ENCODE data around the gene TAF6.
"Not testable (repeated sequence)": the region's sequence is repeated elsewhere in the genome, so short reads cannot be mapped to it uniquely, and the experiment has no call there.

The TAF6 gene

DNA sequence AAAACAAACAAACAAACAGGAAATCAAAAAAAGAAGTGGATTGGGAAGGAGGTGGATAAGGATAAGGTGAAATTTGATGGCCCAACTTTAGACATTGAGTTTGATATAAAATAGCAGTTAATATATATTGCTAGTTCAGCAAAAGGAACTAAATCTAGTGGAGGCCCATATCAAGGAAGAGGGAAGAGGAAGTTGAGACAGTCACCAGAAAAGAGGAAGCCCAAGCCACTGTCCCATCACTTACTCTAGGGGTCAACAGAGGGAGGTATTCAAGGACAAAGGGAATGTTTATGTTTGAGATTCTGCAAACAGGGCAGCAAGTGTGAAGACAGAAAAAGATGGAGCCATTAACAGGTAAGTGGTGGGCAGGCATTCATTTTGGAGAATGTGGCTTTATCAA, 33.2 kb upstream of the TAF6 start:
- no peak for DNase-seq (ENCODE audit: low read depth)

GRCh38 chr7:100148559-100149328, 29.6 kb upstream of the TAF6 start, which contains the start of gene LAMTOR4:
Gene LAMTOR4 (plus strand): TSS chr7:100148918. CDS start chr7:100148973, 55 bp downstream.
- DNase-seq (ENCODE audit: low read depth), result peak; percentile 99

GRCh38 chr7:100148225-100148558, 29.0 kb upstream of the TAF6 start:
- no peak for DNase-seq (ENCODE audit: low read depth)

DNA sequence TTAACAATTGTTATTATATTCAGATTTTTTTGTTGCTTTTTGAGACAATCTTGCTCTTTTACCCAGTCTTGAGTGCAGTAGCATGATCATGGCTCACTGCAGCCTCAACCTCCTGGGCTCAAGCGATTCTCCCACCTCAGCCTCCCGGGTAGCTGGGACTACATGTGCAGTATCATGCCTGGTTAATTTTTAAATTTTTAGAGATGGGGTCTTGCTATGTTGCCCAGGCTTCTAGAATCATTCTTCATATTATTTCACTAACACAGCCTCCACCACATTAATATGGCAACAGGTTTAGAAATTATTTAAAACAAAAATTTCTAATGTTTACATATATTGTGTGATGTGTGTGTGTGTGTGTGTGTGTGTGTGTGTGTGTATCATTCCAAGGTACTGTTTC, 28.1 kb upstream of the TAF6 start:
- no peak for DNase-seq (ENCODE audit: low read depth)

DNA sequence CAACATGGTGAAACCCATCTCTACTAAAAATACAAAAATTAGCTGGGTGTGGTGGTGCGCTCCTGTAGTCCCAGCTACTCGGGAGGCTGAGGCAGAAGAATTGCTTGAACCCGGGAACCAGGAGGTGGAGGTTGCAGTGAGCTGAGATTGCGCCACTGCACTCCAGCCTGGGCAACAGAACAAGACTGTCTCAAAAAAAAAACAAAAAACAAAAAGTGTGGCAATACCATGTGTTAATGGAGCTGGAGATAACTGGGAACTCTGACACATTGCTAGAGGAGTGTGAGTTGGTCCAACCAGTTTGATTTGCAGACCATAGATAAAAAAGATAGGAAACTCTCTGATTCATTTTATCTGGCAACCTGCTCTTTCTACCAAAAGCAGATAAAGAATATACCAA, 27.2 kb upstream of the TAF6 start:
- DNase-seq (ENCODE audit: low read depth), result not testable (repeated sequence)

GRCh38 chr7:100142461-100142860, 23.3 kb upstream of the TAF6 start:
- DNase-seq (ENCODE audit: low read depth), result no peak

GRCh38 chr7:100141555-100141949, 22.4 kb upstream of the TAF6 start:
- DNase-seq (ENCODE audit: low read depth), result no peak

DNA sequence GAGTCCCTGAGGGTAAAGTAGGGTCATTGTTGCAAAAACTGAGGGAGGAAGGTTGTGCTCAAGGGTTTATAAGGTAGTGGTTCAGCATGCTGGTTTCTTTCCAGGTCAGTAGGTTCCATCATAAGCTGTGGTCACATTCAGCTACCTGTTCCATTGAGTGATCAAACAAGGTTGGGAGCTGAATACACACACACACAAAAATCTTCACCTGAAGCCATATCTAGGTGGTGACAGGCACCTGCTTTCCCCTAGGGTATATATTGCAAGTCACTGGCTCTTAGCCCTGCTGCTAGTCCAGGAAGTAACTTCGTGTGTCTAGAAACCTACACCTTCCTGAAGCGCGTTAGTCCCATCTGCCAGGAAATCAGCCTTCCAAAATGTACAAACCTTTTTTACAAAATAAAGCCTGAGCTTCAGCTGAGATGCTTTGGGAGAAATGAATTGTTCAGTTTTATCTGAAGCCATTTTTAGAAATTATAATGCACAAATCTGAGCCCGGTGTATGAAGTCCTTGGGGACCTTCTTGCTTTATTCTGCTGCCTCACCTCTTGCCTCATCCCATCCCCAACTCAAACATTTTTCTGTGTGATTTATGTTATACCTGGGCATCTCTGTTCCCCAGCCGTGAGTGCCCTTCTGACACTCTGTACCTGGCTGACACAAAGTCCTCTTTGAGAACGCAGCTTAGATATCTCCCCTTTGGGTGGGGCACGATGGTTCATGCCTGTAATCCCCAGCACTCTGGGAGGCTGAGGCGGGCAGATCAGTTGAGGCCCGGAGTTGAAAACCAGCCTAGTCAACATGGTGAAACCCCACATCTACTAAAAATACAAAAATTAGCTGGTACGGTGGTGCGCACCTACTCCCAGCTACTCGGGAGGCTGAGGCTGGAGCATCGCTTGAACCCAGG, 18.9 kb upstream of the TAF6 start:
- no peak for DNase-seq (ENCODE audit: low read depth)

DNA sequence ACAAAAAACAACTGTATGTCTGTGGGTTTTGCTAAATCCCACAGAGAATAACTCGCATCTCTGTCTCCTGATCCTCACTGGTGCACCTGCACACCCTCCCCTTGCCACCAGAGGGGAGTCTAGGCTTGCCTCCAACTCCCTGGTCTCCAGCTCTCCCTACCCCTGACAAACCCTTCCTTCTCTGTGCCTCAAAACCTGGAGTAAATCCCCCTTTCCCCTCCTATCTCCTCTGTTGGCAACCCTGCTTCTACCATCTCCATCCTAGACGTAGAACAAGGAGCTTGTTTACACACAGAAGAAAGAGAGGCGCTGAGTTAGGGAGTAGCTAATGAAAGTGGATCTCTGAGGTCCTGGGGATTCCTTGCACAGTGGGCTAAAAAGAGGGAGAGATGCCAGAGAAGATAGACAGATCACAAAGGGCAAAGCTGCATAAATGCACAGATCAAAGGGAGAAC, 13.6 kb upstream of the TAF6 start:
- DNase-seq (ENCODE audit: low read depth), result peak; percentile 22

DNA sequence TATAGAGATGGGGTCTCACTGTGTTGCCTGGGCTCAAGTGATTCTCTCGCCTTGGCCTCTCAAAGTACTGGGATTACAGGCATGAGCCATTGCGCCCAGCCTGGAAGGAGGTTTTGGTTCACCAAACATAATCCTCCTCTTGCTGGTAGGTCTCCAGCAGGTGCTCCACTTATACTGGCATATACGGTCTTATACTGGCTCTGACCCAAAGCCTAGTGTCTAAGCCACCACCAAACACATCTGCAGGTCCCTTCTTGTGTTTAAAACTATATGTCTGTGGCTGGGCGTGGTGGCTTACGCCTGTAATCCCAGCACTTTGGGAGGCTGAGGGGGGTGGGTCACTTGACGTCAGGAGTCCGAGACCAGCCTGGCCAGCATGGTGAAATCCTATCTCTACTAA, 13.0 kb upstream of the TAF6 start:
- no peak for DNase-seq (ENCODE audit: low read depth)

DNA sequence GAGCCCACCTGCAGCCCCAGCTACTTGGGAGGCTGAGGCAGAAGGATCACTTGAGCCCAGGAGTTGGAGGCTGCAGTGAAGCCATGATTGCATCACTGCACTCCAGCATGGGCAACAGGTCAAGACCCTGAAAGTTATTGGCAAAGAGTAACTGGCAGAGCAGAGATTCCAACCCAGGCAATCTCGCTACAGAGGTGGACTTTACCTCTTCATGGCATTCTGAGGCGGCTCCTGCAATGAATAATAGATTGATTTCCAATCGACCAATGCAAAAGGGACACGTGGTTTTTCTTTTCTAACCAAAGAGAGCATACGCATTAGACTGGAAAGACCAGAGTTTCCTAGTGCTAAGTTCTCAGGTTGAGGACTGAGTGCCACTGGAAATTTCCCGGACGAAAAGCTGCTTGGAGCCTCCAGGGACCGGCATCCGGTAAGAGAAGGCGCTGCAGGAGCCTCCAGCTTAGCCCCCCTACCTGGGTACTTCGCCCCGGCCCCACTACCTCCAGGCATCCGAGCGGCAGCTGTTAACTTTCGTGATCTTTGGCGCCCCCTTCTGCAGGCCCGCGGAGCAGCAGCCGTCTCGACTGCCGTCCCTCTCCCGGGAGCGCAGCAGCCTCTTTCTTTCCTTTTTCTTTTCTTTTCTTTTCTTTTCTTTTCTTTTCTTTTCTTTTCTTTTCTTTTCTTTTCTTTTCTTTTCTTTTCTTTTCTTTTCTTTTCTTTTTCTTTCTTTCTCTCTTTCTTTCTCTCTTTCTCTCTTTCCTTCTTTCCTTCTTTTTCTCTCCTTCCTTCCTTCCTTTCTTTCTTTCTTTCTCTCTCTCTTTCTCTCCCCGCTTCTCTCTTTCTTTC, 11.7 kb upstream of the TAF6 start:
- DNase-seq (ENCODE audit: low read depth), result peak; percentile 61

GRCh38 chr7:100130220-100130607, 11.1 kb upstream of the TAF6 start:
- DNase-seq (ENCODE audit: low read depth), result not testable (repeated sequence)

DNA sequence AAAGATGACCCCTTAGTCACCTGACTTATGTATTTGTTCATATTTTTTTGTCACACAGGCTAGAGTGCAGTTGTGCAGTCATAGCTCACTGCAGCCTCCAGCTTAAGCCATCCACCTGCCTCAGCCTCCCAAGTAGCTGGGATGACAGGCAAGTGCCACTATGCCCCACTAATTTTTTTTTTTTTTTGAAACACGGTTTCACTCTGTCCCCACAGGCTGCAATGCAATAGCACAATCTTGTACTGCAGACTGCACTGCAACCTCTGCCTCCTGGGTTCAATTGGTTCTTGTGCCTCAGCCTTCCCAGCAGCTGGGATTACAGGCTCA, 9.4 kb upstream of the TAF6 start:
- no peak for DNase-seq (ENCODE audit: low read depth)

- no peak for DNase-seq (ENCODE audit: low read depth)
Measured at GRCh38 chr7:100127866-100128636, 8.9 kb upstream of the TAF6 start.

DNA sequence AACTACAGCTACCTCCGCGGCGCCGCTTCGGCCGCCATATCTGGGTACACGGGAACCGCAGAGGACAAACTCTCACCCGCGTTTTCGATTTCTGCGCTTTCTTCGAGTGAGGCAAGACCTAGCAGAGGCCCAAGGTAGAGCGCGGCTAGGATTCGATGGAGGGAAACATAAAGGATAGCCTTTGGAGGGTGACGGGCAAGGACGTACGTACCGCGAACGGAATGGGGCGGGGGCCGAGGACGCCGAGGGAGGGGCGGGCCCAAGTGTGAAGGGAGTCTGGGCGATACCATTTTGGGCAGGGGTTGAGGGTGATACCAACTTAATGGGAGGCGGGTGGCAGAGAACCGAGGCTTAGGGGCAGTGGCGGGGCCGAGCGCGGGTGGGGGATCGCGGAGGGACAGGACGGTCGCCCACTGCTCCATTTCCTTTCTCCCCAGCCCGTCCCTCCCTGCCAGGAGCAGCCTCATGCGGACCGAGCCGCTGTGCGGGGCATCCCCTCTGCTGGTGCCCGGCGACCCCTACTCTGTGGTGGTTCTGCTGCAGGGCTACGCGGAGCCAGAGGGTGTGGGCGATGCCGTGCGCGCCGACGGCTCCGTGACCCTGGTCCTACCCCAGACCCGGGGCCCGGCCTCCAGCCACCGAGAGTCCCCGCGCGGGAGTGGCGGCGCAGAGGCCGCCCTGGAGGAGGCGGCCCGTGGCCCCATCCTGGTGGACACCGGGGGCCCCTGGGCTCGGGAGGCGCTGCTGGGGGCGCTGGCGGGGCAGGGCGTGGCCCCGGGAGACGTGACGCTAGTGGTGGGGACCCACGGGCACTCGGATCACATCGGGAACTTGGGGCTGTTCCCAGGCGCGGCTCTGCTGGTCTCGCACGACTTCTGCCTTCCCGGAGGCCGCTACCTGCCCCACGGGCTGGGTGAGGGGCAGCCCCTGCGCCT, 8.0 kb upstream of the TAF6 start, which contains the start of gene MBLAC1:
Gene MBLAC1 (plus strand): TSS at position 37 of the 935 bp plus-strand sequence. CDS start 429 bp downstream, at position 466.
- peak; percentile 85 for DNase-seq (ENCODE audit: low read depth)

GRCh38 chr7:100126239-100126930, 7.2 kb upstream of the TAF6 start:
- no peak for DNase-seq (ENCODE audit: low read depth)

- no peak for DNase-seq (ENCODE audit: low read depth)
Measured at GRCh38 chr7:100124301-100125230, 5.4 kb upstream of the TAF6 start.

DNA sequence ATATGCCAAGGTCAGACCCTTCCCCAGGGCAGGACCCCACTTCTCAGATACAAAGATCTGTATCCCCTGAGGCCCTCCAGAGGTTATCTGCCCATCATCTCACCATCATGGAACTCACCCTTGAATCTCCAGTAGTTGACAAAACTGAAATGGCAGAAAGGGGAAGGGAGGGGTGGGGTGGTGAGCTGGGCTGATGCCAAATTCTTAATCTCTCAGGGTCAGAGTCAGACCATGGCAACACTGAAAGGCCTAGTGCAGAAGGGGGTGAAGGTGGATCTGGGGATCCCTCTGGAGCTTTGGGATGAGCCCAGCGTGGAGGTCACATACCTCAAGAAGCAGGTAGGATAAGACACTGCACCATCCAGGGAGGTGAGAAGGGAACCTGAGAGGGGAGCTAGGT, 3.4 kb upstream of the TAF6 start:
- no peak for DNase-seq (ENCODE audit: low read depth)

GRCh38 chr7:100122067-100122466, 2.9 kb upstream of the TAF6 start:
- DNase-seq (ENCODE audit: low read depth), result no peak

All from T-helper 22 cell (primary cell).